ENCODE results near the gene UMPS.
A peak's percentile ranks its signal among the peaks of the same experiment; 100 is the strongest.
"Not testable (repeated sequence)": the region's sequence is repeated elsewhere in the genome, so short reads cannot be mapped to it uniquely, and the experiment has no call there.

The UMPS gene

GRCh38 chr3:124780356-124780755, 50.1 kb downstream of the UMPS start:
- no peak for DNase-seq (ENCODE audit: low spot score)

- DNase-seq (ENCODE audit: low spot score) = peak; percentile 60
These were observed 50.7 kb downstream of the UMPS start for GRCh38 chr3:124780761-124781475.

DNA sequence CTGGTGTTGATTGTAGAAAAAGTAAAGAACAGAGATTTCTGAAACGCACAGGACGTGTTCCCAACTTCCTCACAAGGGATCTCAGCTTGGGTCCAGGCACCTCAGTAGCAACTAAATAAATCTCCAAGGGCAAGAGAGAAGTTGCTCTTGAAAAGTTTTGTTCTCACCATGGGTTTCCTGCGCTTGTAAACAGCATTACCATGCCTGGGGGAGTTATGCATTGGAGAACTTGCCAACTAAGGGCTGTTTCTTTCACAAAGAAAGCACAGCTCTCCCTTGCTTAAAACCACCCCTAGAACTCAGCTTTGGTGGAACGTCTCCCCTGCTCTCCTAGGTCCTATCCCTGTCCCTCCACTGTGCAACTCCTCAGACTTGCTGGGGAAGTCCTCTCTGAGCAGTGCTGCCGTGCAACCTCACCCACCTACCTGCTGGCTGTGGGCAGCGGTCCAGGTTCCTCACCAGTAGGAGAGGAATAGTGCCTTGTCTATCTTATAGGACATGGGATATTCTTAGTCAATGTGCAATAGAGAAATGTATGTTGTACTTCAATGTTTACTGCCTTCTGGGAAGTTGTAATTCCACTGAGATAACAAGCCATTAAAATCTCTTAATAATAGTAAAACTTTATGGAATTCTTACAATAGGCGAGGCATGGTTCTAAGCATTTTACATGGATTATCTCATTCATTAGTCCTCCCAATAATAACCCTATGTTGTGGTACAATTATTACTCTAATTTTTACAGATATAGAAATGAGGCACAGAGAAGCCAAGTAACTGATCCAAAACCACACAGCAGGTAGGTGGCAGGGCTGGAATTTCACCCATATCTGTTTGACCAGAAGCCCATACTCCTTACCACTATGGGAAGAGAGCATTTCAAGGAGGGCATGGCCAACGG, 51.5 kb downstream of the UMPS start:
- DNase-seq (ENCODE audit: low spot score) = no peak

- not testable (repeated sequence) for DNase-seq (ENCODE audit: low spot score)
These were observed 52.1 kb downstream of the UMPS start for GRCh38 chr3:124782377-124782712.

DNA sequence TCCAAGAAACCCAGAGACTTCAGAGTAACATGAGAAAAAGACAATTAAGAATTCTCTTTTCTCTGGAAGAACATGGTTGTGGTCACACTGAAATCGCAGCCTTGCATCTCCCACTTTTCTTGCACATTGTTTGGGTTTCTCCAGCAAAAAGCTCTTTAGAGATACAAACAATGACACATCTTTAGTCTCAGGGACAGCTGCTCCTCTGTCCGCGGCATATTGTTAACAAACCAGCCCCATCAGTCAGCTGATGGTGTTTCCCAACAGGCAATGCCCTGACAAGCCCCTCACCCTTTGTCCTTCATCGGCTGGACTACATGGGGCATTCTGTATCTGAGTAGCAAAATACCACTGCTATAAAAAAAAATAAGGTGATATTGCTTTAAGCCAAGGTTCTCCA, 53.4 kb downstream of the UMPS start:
- DNase-seq (ENCODE audit: low spot score) = no peak

GRCh38 chr3:124784686-124785382, 54.6 kb downstream of the UMPS start:
- DNase-seq (ENCODE audit: low spot score) = no peak

DNA sequence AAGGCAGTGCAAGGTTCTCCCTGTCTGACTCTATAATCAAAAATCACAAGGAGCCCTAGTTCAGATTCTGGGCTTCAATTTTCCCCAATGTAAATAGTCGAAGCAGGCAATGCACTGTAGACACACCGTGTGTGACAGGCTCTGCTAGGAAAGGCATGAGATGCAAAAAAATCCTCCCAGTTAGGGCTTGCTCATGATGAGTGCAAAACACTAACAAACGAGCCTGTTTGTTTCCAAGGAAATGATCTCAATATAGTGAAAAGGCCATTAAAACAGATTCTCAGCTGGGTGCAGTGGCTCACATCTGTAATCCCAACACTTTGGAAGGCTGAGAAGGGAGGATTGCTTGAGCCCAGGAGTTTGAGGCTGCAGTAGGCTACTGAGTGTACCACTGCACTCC, 55.7 kb downstream of the UMPS start:
- no peak for DNase-seq (ENCODE audit: low spot score)

- peak; percentile 38 for DNase-seq (ENCODE audit: low spot score)
These were observed 56.4 kb downstream of the UMPS start for GRCh38 chr3:124786511-124787241.

- DNase-seq (ENCODE audit: low spot score) = no peak
These were observed 57.4 kb downstream of the UMPS start for GRCh38 chr3:124787476-124788195.

DNA sequence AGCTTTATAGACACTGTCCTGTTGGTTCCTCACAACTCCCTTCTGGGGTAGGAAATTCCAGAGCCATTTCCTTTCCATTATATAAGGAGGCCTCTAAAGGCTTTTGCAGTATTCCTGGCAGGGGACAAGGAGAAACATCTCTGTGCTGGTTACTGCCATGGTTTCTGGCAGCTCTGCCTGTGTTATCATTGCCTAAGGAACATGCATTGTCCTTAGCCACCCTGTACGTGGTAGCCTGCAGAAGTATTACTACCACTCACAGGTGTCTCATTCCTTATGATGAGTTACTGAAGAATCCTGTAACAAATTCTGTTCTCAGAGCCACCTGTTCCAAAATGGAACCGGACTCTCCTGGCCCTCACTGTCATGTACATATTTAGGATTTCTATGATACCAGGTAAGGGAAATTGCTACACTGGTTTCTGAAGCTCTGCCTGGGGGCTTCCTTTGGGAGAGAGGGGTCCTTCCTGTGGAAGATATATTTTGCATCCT, 58.0 kb downstream of the UMPS start:
- no peak for DNase-seq (ENCODE audit: low spot score)

GRCh38 chr3:124789103-124789502, 58.9 kb downstream of the UMPS start:
- not testable (repeated sequence) for DNase-seq (ENCODE audit: low spot score)

GRCh38 chr3:124791142-124791541, 60.9 kb downstream of the UMPS start:
- DNase-seq (ENCODE audit: low spot score) = no peak

GRCh38 chr3:124791639-124792151, 61.4 kb downstream of the UMPS start:
- DNase-seq (ENCODE audit: low spot score) = no peak

DNA sequence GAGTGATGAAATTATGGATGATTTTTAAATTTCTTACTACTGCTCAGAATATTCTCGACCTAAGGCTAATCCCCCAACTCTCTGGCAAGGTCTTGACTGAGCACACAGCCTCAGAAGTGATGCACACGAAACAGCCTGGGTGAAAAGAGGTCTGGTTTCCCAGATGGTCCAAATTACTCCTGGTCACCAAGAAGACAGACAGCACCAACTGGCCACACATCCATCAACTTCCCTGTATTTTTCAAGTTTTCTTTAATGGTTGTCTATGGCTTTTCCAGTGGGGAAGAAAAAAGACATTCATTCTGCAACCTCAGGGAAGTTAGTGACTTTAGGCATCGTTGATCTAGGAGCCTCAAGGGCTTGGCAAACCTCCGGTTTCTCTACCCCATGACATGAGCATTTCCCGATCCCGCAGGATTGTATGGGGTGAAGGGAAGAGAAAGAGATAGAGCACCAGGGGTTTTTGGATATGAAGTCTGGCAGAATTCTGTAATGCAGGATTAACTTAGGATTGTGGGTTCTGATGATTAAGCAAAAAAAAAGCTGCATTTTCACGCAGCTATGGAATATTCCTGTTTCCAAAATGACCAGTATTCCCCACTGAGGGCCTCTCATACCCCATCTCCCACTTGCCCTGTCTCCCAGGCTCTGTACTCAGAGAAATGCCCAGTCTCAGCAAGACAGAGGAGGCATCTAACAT, 62.2 kb downstream of the UMPS start:
- DNase-seq (ENCODE audit: low spot score) = no peak

- no peak for DNase-seq (ENCODE audit: low spot score)
These were observed 62.9 kb downstream of the UMPS start for GRCh38 chr3:124793054-124793739.

DNA sequence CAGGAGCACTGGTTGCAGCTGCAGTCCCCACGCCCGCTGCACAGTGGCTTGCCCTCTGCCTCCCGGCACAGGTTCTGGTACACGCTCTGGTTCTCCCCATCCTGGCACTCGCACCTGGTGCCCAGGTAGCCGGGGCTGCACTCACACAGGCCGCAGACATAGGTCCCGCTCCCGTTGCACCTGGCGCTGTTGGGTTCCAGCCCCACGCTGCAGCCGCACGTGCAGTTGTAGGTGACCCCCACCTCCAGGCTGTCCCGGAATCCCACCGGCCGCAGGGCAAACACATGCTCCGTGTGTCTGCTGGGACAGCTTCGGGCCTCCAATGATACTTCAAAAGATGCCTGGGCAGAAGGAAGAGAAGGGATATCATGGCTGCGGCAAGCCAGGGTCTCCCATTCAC, 66.2 kb downstream of the UMPS start:
- no peak for DNase-seq (ENCODE audit: low spot score)

- no peak for DNase-seq (ENCODE audit: low spot score)
These were observed 67.2 kb downstream of the UMPS start for GRCh38 chr3:124797426-124797945.

All from HuH-7 (cell line).